NOMO-1 treated with DMSO at 0.1 percent for 48 hours (cell line): ENCODE results near the gene ETV3.

Experiments used
- DNase-seq: peaks from one replicate; lab custom pipeline; 2025; ENCODE audit not compliant: unreplicated experiment; lab: John Stamatoyannopoulos, UW

ETV3 gene

GRCh38 chr1:157162345-157162744 lies 24.1 kb upstream of the ETV3 start:
- no peak for DNase-seq

- no peak for DNase-seq
Observed at GRCh38 chr1:157161901-157162300, 23.7 kb upstream of the ETV3 start.

- DNase-seq: no peak
Observed at GRCh38 chr1:157158967-157159366, 20.8 kb upstream of the ETV3 start.

GRCh38 chr1:157157501-157158190 lies 19.5 kb upstream of the ETV3 start:
- DNase-seq: no peak

- peak; percentile 41 for DNase-seq
Observed at GRCh38 chr1:157156058-157156541, 17.9 kb upstream of the ETV3 start.

GRCh38 chr1:157155658-157156057 lies 17.5 kb upstream of the ETV3 start:
- no peak for DNase-seq

- DNase-seq: no peak
Observed at GRCh38 chr1:157154940-157155514, 16.8 kb upstream of the ETV3 start.

- no peak for DNase-seq
Observed at GRCh38 chr1:157154291-157154690, 16.1 kb upstream of the ETV3 start.

GRCh38 chr1:157153746-157154145 lies 15.6 kb upstream of the ETV3 start:
- no peak for DNase-seq

GRCh38 chr1:157152510-157152909 lies 14.3 kb upstream of the ETV3 start:
- DNase-seq: no peak

GRCh38 chr1:157151506-157151905 lies 13.3 kb upstream of the ETV3 start:
- DNase-seq: no peak

- DNase-seq: no peak
Observed at GRCh38 chr1:157151073-157151472, 12.9 kb upstream of the ETV3 start.

- DNase-seq: no peak
Observed at GRCh38 chr1:157150631-157151030, 12.4 kb upstream of the ETV3 start.

GRCh38 chr1:157147906-157148700 lies 9.9 kb upstream of the ETV3 start:
- peak; percentile 63 for DNase-seq

GRCh38 chr1:157147037-157147436 lies 8.8 kb upstream of the ETV3 start:
- DNase-seq: no peak

- no peak for DNase-seq
Observed at GRCh38 chr1:157146244-157146643, 8.0 kb upstream of the ETV3 start.

GRCh38 chr1:157145076-157145475 lies 6.9 kb upstream of the ETV3 start:
- no peak for DNase-seq

GRCh38 chr1:157144509-157144908 lies 6.3 kb upstream of the ETV3 start:
- no peak for DNase-seq

GRCh38 chr1:157142765-157143423 lies 4.7 kb upstream of the ETV3 start:
- DNase-seq: no peak

- DNase-seq: no peak
Observed at GRCh38 chr1:157142201-157142600, 4.0 kb upstream of the ETV3 start.

- no peak for DNase-seq
Observed at GRCh38 chr1:157141212-157141855, 3.1 kb upstream of the ETV3 start.
